GM18519 (cell line): ENCODE data around the gene ACKR2.

Experiments
- ATAC-seq: cut with Tn5 transposase; IDR thresholded peaks from one replicate; pipeline ENCODE4 v1.9.1; 2021; ENCODE audit warnings: mild to moderate bottlenecking, moderate library complexity; ENCODE audit not compliant: unreplicated experiment, low FRiP score

The ACKR2 gene, protein sequence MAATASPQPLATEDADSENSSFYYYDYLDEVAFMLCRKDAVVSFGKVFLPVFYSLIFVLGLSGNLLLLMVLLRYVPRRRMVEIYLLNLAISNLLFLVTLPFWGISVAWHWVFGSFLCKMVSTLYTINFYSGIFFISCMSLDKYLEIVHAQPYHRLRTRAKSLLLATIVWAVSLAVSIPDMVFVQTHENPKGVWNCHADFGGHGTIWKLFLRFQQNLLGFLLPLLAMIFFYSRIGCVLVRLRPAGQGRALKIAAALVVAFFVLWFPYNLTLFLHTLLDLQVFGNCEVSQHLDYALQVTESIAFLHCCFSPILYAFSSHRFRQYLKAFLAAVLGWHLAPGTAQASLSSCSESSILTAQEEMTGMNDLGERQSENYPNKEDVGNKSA

DNA sequence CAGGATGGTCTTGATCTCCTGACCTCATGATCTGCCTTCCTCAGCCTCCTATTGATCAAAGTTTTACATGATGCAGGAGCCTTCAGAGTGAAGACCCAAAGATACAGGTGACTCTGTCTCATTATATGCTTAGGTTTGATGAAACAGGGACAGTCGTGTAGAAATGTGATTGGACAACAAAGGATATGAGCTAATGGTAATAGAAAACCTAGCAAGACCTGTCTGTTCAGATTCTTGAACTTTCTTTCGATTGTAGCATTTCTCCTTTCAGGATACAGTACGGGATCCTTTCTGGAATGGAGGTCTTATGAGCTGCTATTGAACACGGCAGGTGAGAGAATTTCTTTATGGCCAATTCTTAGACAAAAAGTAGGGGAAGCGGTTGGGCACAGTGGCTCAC lies at the start of gene ACKR2:
Gene ACKR2, plus strand, starts transcription at position 244 of the 400 bp plus-strand sequence. CDS start 55,058 bp downstream, outside the sequence.
- ATAC-seq, result no peak

DNA sequence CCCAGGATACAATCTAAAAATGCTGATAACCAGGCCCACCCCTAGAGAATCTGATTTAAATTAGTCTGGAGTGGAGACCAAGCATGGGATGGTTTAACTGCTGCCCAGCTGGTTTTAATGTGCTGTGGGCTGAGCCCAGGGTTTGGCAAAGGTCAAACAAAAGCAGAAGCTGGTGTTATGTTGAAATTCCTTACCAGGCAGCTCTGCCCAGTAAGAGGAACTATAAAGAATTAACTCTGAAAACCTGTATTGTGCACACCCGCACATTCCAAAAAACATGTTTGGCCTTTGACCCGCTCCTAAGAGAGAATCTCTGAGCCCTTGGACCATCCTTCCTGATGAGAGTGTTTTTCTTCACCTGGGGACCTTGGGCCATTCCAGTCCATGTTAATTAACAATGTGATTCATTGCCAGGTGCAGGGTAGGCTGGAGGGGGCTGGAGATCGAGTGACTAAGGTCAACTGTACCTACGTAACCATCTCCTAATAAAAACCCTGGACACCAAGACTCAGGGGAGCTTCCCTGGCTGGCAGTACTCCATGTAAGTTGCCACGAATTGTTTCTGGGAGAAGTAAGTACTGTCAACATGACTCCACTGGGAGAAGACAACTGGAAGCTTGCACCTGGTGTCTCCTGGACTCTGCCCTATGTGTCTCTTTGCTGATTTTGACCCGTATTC lies 47.1 kb upstream of the ACKR2 start:
- ATAC-seq, result no peak

DNA sequence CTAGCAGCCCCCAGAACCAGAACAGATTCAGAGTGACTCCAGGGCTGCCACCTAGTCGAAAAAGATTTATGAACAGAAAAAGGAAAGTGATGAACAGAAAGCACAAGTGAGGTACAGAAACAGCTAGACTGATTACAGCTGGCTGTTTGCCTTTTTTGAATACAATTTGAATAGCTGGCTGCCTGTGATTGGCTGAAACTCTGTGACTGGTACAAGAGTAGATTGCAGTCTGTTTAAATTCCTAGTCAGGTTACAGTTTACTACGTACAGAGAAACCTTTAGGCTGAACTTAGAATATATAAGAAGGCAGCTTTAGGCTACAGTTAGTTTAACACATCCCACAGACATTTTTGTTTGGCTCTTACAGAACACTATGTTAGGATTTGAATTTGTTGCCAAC lies 46.2 kb upstream of the ACKR2 start:
- no peak for ATAC-seq

DNA sequence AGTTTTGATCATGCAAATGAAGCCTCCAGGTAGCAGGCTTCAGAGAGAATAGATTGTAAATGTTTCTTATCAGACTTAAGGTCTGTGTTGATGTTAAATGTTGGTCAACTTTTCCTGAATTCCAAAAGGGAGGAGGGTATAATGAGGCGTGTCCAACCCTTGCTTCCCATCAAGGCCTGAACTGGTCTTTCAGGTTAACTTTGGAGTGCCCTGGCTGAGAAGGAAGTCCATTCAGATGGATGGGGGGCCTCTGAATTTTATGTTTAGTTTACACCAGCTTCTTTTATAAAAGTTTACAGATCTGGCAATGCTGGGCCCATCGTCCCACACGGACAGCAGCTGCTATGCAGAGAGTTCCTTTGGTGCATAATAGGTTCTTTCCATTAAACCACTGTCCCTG lies 45.1 kb upstream of the ACKR2 start:
- ATAC-seq, result no peak

DNA sequence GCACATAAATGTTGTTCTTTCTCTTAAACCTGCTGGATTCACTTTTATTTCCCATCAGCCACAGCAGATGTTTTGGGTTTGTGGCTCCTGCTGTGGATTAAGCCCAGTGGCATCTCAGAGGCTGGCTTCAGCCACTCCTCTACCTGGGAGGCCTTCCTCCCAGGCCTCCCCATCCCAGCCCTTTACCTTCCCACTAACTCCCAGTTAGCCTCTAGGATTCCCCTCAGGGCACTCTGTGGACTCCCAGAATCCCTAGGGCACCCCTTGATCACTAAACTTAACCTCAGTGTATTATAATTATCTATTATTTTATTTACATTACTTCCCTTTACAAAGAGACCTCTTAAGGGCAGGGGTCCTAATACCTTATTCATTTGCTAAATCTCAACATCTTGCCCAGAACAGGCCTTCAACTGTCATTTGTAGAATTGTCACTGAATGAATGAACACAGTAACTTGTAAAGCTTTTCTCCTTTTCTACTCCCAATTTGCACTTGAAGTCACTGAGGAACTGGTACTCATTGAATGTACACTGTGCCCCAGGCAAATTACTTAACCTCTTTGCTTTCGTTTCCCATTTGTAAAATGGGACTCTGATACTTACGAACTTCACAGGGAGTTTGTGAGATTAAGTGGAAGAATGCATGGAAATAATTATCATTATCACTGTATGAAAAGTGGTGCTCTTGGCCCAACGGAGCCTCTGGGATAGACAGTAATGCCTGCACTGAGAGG lies 44.5 kb upstream of the ACKR2 start:
- no peak for ATAC-seq

DNA sequence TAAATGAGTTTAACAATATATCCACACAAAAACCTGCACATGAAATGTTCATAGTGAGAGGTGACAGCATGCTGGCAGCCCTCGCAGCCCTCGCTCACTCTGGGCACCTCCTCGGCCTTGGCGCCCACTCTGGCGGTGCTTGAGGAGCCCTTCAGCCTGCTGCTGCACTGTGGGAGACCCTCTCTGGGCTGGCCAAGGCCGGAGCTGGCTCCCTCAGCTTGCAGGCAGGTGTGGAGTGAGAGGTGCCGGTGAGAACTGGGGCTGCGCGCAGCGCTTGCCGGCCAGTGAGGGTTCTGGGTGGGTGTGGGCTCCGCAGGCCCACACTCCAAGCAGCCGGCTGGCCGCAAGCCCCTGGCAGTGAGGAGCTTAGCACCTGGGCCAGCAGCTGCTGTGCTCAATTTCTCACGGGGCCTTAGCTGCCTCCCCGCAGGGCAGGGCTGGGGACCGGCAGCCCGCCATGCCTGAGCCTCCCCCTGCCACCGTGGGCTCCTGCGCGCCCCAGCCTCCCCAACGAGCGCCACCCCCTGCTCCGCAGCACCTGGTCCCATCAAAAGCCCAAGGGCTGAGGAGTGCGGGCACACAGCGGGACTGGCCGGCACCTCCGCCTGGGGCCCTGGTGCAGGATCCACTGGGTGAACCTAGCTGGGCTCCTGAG lies 39.6 kb upstream of the ACKR2 start:
- no peak for ATAC-seq

DNA sequence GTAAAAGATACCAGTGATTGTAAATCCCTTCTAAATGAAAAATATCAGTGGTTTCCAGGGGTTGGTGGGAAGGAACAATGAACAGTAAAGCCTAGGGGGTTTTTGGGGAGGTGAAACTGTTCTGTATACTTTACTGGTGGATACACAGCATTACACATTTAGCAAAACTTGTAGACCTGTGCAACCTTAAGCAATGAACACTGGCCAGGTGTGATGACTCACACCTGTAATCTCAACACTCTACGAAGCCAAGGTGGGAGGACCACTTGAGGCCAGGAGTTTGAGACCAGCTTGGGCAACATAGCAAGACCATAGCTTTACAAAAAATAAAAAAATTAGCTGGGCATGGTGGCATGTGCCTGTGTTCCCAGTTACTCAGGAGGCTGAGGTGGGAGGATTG lies 38.0 kb upstream of the ACKR2 start:
- no peak for ATAC-seq

DNA sequence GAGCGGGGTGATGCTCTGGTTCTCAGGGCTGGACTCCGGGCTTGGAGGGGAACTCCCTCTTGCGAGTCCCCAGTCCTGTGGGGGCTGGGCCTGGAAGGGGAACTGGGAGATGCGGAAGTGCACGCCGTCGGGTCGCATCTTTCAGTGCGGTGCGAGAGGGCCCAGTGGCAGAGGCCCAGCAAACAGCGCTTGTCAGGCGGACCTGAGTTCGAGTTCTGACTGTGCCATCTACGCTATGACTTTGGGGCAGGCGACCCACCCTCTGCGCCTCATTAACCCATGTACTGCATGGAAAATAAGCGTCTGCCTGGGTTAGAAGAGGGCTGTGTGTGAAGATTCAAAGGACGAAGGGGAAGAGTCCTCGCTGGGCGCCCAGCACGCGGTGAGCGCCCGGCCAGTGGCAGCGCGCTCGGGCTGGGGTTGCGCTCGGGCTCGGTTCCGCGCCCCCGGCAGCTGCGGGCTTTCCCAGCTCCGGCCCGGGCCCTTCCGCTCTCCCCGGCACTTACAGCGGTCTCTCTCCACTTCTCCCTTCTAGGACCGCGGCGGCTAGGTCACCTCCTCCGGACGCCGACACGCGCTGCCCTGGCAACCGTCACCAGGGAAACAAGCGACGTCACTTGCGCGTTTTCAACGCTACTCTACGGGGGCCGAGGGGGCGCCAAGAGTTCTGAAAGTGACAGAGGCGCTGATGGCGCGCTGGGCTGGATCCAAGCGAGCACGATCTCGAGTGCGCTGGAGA lies 36.4 kb upstream of the ACKR2 start, which contains the start of gene CCDC13:
Gene CCDC13, minus strand, starts transcription at position 584 of the 739 bp plus-strand sequence. CDS start 14,908 bp downstream, outside the sequence.
- peak; percentile 96 for ATAC-seq

DNA sequence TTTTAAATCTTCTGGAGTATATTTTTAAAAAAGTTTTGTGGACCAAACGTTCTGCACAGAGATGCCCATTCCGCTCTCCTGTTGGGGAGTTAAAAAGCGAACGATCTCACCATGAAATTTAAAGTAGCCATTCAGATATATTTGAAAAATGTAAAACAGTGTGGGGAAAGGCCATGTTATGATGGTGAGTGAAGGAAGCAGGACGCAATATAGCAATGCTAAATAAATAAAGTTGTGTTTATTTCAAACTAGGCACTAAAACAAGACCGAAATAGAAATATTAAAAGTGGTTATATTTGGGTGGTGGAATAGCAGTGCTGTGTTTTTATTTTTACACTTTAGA lies 35.9 kb upstream of the ACKR2 start:
- no peak for ATAC-seq

DNA sequence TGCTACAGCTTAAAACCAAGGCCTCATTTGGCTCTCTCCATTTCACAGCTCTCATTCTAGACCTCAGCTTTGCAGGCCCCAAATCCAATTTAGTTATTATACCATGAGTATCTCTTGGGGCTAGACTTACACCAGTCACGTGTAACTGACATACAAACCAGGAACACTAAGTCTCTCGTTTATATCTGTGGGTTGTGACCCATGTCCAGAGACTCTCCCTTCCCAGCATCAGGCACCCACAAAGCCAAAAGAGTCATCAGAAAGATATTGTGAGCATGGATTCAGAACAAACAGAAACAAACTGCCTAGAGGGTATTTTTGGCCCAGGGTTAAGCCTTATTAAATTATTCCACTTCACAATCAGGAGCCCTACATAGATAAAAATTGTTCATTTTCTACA lies 30.6 kb upstream of the ACKR2 start:
- no peak for ATAC-seq

DNA sequence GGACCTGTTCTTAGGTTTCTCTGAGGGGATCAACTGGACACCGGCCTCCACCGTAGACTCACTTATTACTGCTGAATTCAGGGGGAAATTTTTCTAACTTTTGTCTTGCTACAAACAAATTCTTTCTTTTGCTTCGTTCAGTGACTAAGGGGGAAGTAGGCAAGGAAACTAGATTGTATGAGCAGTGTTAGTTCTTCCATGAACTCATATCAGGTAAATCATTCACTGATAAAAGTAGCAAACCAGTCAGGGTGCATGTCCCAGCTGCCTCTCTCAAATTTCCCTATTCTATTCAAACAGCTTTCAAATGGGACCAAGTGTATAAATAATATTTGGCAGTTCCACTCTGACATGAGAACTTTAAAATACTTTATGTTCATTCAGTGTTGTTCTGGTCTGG lies 28.8 kb upstream of the ACKR2 start:
- no peak for ATAC-seq

DNA sequence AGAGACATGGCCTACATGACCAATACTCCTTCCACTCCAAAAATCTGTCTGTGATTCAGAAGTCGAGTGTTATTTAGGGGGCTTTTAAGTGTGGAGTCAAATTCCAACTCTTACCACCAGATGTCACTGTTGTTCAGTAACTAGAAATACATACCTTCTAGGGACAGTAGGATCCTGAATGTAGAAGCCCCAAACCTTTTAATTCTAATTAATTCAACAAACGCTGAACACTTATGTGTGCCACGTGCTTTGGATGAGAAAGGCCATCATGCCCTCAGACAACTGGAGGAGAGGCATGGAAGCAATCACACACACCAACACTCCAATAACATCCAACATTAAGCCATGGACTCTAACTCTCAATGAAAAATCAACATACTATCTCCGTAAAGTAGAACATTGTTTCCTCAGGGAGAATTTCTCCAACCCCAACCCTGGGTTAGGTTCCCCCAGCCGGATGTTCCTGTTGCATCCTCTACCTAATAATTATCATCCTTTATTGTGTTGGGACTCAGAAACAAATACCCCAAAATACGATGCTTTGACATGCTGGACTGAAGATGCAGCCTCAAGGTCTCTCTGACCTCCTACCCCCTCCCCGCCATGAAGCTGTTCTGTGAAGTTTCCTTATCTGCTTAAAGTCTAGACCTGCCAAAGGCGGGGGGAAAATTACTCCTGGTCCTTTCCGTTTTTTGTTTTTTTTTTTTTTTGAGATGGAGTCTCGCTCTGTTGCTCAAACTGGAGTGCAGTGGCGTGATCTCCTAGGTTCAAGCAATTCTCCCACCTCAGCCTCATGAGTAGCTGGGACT lies 28.1 kb upstream of the ACKR2 start:
- ATAC-seq, result peak; percentile 54

DNA sequence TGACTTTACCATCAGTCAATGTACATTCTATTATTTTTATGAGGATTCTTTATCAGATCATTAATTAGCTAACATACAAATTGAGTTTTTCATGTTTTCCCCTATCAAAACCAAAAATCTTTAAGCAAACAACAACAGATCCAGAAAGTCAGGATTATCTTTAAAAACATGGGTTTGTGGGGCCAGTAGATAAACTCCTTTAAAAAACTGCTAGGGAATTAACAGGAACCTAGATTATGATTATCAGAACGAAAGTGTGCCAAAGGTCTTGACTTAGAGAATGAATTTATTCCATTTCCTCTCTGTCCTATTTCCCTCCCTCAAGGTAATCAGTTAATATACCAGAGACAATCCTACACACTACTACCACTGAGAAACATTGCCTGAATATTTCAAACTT lies 23.0 kb upstream of the ACKR2 start:
- no peak for ATAC-seq

DNA sequence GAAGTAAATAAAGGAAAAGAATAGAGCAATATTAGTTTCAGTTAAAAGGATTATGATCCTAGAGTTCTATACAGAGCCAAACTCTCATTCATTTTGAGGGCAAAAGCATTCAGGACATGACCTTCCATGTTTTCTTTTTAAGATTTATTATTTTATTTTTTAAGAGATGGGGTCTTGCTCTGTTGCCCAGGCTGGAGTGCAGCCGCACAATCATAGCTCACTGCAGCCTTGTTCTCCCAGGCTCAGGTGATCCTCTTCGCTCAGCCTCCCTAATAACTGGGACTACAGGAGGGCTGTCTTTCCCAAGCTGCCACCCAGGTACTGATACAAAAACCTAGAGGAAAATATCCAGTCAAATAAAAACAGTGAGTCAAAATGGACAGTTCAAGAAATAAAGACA lies 22.6 kb upstream of the ACKR2 start:
- ATAC-seq, result no peak

DNA sequence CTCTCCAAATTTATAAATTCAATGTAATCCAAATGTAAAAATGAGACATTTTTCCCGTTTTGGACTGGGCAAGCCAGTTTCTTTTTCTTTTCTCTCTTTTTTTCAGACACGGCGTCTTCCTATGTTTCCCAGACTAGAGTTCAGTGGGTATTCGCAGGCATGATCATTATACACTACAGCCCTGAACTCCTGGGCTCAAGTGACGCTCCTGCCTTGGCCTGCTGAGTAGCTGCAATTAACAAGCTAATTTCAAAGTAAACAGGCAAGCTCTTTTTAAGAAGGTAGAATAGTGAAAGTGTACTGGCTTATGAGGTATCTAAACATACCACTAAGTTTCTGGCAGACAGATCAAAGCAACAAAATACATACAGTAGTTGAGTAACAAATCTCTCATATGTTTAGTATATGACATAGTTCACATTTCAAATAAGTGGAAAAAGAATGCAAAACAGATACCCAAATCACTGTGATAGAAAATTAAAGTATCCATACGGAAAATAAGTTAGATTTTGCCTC lies 18.5 kb upstream of the ACKR2 start:
- ATAC-seq, result no peak

DNA sequence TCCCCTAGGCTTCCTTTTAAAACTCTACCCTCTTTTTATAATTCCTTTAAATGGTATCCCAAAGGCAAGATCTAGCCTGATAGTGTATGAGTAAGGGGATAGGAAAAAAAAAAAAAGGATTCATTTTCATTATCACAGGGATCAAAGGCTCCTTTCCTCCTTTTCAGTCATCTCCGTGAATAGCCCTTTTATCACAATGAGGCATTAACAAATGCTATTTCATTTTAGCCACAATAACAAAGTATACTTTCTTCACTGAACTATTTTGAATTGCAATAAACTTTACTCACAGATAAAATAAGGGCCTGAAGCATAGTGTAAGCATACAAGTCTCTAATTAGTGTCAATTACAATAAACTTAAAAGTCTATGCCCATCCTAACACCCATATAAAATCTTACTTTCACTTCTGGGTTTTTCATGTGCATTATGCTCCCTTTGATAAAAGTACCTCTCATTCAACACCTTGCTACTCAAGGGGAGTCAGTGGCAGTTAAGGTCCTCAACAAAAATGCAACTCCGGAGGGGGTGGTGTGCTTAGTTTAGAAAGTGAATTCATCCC lies 13.5 kb upstream of the ACKR2 start:
- no peak for ATAC-seq

DNA sequence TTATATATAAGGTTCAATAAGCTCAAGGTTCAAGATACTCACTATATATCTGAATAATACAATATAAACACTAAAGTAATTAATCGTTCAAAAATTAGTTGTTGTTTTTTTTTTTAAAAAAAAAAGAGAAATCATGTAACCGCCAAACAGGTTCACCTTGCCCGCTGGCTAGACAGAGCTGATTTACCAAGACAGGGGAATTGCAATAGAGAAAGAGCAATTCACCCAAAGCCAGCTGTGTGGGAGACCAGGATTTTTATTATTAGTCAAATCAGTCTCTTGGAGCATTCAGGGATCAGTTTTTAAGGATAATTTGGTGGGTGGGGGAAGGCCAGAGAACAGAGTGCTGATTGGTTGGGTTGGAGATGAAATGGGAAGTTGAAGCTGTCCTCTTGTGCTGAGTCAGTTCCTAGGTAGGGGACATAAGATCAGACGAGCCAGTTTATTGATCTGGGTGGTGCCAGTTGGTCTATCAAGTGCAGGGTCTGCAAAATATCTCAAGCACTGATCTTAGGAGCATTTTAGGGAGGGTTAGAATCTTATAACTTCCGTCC lies 12.8 kb upstream of the ACKR2 start:
- no peak for ATAC-seq

DNA sequence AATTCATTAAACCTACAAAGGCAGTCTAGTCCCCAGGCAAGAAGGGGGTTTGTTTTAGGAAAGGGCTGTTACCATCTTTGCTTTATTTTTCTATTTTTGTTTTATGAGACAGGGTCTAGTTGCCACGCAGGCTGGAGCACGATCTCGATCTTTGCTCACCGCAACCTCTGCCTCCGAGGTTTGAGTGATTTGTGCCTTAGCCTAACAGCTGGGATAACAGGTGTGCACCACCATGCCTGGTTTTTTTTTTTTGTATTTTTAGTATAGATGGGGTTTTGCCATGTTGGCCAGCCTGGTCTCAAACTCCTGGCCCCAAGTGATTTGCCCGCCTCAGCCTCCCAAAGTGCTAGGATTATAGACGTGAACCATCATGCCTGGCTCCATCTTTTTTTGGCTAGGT lies 9.9 kb upstream of the ACKR2 start:
- no peak for ATAC-seq

DNA sequence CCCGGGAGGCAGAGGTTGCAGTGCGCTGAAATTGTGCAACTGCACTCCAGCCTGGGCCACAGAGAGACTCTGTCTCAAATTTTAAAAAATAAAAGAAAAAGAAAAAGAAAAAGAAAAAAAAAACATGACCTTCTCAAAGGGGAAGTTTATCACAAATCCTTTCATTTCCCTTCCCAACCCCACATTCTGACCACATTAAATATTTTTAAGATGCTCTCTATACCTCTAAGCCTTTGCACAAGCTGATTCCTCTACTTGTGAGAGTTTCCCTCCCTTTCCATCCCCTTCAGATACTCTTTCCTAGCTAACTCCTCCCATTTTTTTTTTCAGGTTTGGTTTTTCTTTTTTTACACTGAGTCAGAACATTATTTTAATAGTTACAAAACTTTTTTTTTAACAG lies 9.0 kb upstream of the ACKR2 start:
- ATAC-seq, result no peak
